H1 (cell line): Measurements from ENCODE around the gene IL24. TPM values are rescaled to one million over a fixed set of nuclear protein-coding genes. Genes with fewer than 3 reads are reported as not detected.

Experiments used
- CTCF ChIA-PET: fragments of 300-600 bp; sonication (Branson Sonifier 250); formaldehyde crosslinking; loops from one replicate; lab custom pipeline; 2021; ENCODE audit not compliant: partially characterized antibody; lab: Charles Lee
- POLR2A ChIA-PET: fragments of 300-600 bp; sonication (Branson Sonifier 250); formaldehyde crosslinking; loops from one replicate; lab custom pipeline; 2021; ENCODE audit warnings: inconsistent platforms; ENCODE audit not compliant: partially characterized antibody; lab: Charles Lee
- DNase-seq, 2 experiments: peaks; one replicate each; pipeline versions ENCODE4 v3.0.0 to v3.0.0-alpha.2; 2010 to 2022; ENCODE audit warnings: low spot score in 2 of 2, low read depth in 1 of 2, mixed read lengths in 1 of 2
- FAIRE-seq: peaks from 2 replicates; lab custom pipeline; 2011; peaks lifted over from hg19 to GRCh38; lab: Jason Lieb, UNC
- H2AFZ ChIP-seq: 2 replicates; pipeline ENCODE4 v1.8.1; 2012; ENCODE audit warnings: low read length, inconsistent platforms
- H2AK5ac ChIP-seq: 2 replicates; pipeline ENCODE4 v1.6.1; 2013; ENCODE audit warnings: low read depth, low read length
- H2BK120ac ChIP-seq: replicated peaks from 2 replicates; pipeline ENCODE3; 2013; ENCODE audit warnings: low read depth, low read length, inconsistent platforms
- H2BK12ac ChIP-seq: 2 replicates; pipeline ENCODE4 v1.6.1; 2013; ENCODE audit warnings: low read depth, low read length
- H2BK15ac ChIP-seq: 2 replicates; pipeline ENCODE4 v1.6.1; 2013; ENCODE audit warnings: low read length
- H2BK20ac ChIP-seq: 2 replicates; pipeline ENCODE4 v1.6.1; 2013; ENCODE audit warnings: low read length
- H2BK5ac ChIP-seq: 2 replicates; pipeline ENCODE4 v1.6.1; 2013; ENCODE audit warnings: low read depth, low read length
- H3K14ac ChIP-seq: 2 replicates; pipeline ENCODE4 v1.6.1; 2013; ENCODE audit warnings: inconsistent platforms; ENCODE audit not compliant: insufficient read length
- H3K18ac ChIP-seq: 2 replicates; pipeline ENCODE4 v1.6.1; 2013; ENCODE audit warnings: low read length; ENCODE audit errors: extremely low read depth
- H3K23ac ChIP-seq: 2 replicates; pipeline ENCODE4 v1.6.1; 2013; ENCODE audit warnings: inconsistent platforms; ENCODE audit not compliant: insufficient read length
- H3K23me2 ChIP-seq: 2 replicates; pipeline ENCODE4 v1.6.1; 2013; ENCODE audit warnings: low read depth, low read length
- H3K27ac ChIP-seq: 2 replicates; pipeline ENCODE4 v1.6.1; 2011; ENCODE audit warnings: low read depth, low read length, inconsistent platforms
- H3K27me3 ChIP-seq, 4 experiments: replicated peaks in 1 of 4; 1 replicate in 1 of 4; 2 replicates in 3 of 4; pipeline versions ENCODE4 v1.6.1 to v1.8.1; 2011 to 2013; ENCODE audit warnings: low read length in 3 of 4, mild to moderate bottlenecking in 3 of 4, inconsistent platforms in 2 of 4, mixed read lengths in 2 of 4, moderate library complexity in 1 of 4; ENCODE audit not compliant: control insufficient read depth in 3 of 4, insufficient read depth in 3 of 4; ENCODE audit errors: extremely low read depth in 1 of 4
- H3K36me3 ChIP-seq, 4 experiments: 2 replicates each; pipeline versions ENCODE4 v1.6.1 to v1.8.1; 2011 to 2013; ENCODE audit warnings: mild to moderate bottlenecking in 4 of 4, low read length in 3 of 4, moderate library complexity in 2 of 4, control low read depth in 1 of 4, inconsistent platforms in 1 of 4; ENCODE audit not compliant: insufficient read depth in 4 of 4, control insufficient read depth in 2 of 4
- H3K4ac ChIP-seq: replicated peaks from 2 replicates; pipeline ENCODE3; 2013; ENCODE audit warnings: low read length, low read depth, mixed read lengths, inconsistent platforms; ENCODE audit not compliant: insufficient read length
- H3K4me1 ChIP-seq, 4 experiments: replicated peaks in 1 of 4; 1 replicate in 1 of 4; 2 replicates in 3 of 4; pipeline versions ENCODE4 v1.6.1 to v1.8.1; 2011 to 2013; ENCODE audit warnings: low read length in 3 of 4, inconsistent platforms in 2 of 4, mixed read lengths in 1 of 4; ENCODE audit not compliant: insufficient read depth in 4 of 4, control insufficient read depth in 3 of 4
- H3K4me2 ChIP-seq, 2 experiments: 2 replicates each; pipeline versions ENCODE4 v1.6.1 to v1.8.1; 2011 to 2013; ENCODE audit warnings: low read depth in 2 of 2, low read length in 2 of 2, control low read depth in 1 of 2, inconsistent platforms in 1 of 2, mild to moderate bottlenecking in 1 of 2; ENCODE audit not compliant: insufficient read depth in 1 of 2
- H3K4me3 ChIP-seq, 4 experiments: fragments of 200-600, 300-600 bp in 1 of 4; sonication (generic), shearing (Covaris generic), sonication (Bioruptor Twin) in 1 of 4; 2 replicates each; pipeline versions ENCODE4 v1.5.1 to v1.8.1; 2011 to 2016; ENCODE audit warnings: low read length in 4 of 4, low read depth in 3 of 4, control low read depth in 2 of 4, inconsistent platforms in 2 of 4, mild to moderate bottlenecking in 2 of 4, mixed read lengths in 1 of 4, moderate library complexity in 1 of 4; ENCODE audit not compliant: insufficient read depth in 2 of 4; ENCODE audit errors: extremely low read depth in 1 of 4
- H3K56ac ChIP-seq: replicated peaks from 2 replicates; pipeline ENCODE3; 2013; ENCODE audit warnings: low read depth, mild to moderate bottlenecking, mixed read lengths, low read length, inconsistent platforms; ENCODE audit not compliant: insufficient read length
- H3K79me1 ChIP-seq: 2 replicates; pipeline ENCODE4 v1.6.1; 2013; ENCODE audit warnings: low read depth, low read length, control low read depth
- H3K79me2 ChIP-seq, 2 experiments: 2 replicates each; pipeline versions ENCODE4 v1.6.1 to v1.8.1; 2012 to 2013; ENCODE audit warnings: low read length in 2 of 2, mild to moderate bottlenecking in 2 of 2, inconsistent platforms in 1 of 2; ENCODE audit not compliant: insufficient read depth in 2 of 2, control insufficient read depth in 1 of 2
- H3K9ac ChIP-seq, 4 experiments: replicated peaks in 1 of 4; 1 replicate in 1 of 4; 2 replicates in 3 of 4; pipeline versions ENCODE4 v1.6.1 to v1.8.1; 2011 to 2013; ENCODE audit warnings: low read depth in 3 of 4, low read length in 3 of 4, control low read depth in 2 of 4, mild to moderate bottlenecking in 2 of 4, moderate library complexity in 2 of 4, inconsistent platforms in 1 of 4; ENCODE audit errors: extremely low read depth in 1 of 4
- H3K9me3 ChIP-seq, 2 experiments: 2 replicates each; pipeline versions ENCODE4 v1.6.1 to v1.8.1; 2012 to 2013; ENCODE audit warnings: mild to moderate bottlenecking in 2 of 2, moderate library complexity in 2 of 2, control low read depth in 1 of 2, inconsistent platforms in 1 of 2, low read depth in 1 of 2, low read length in 1 of 2, mixed read lengths in 1 of 2; ENCODE audit not compliant: insufficient read depth in 2 of 2
- H4K20me1 ChIP-seq, 2 experiments: replicated peaks in 1 of 2; 2 replicates each; pipeline versions ENCODE3 to v1.8.1; 2011 to 2013; ENCODE audit warnings: inconsistent platforms in 2 of 2, low read length in 2 of 2, mild to moderate bottlenecking in 1 of 2; ENCODE audit not compliant: insufficient read depth in 2 of 2, control insufficient read depth in 1 of 2
- H4K5ac ChIP-seq: 2 replicates; pipeline ENCODE4 v1.6.1; 2013; ENCODE audit warnings: low read length, low read depth, mixed read lengths, inconsistent platforms; ENCODE audit not compliant: insufficient read length
- H4K8ac ChIP-seq: 2 replicates; pipeline ENCODE4 v1.8.0; 2013; ENCODE audit warnings: mild to moderate bottlenecking, moderate library complexity, low read length, inconsistent platforms; ENCODE audit not compliant: insufficient read depth; ENCODE audit errors: extremely low read depth
- H4K91ac ChIP-seq: replicated peaks from 2 replicates; pipeline ENCODE3; 2013; ENCODE audit warnings: low read length, mixed read lengths, inconsistent platforms; ENCODE audit not compliant: insufficient read length
- BCL11A ChIP-seq, 2 experiments: IDR thresholded peaks; one replicate each; pipeline ENCODE4 v1.6.1; 2011; ENCODE audit warnings: low read depth in 2 of 2, low read length in 2 of 2, mild to moderate bottlenecking in 2 of 2
- EP300 ChIP-seq, 2 experiments: IDR thresholded peaks; 1 replicate in 1 of 2; 2 replicates in 1 of 2; pipeline ENCODE4 v1.6.1; 2011 to 2012; ENCODE audit warnings: low read depth in 2 of 2, low read length in 2 of 2, mild to moderate bottlenecking in 2 of 2, borderline replicate concordance in 1 of 2, inconsistent platforms in 1 of 2, moderate library complexity in 1 of 2
- GTF2F1 ChIP-seq: IDR thresholded peaks from 2 replicates; pipeline ENCODE4 v1.6.1; 2012; ENCODE audit warnings: low read depth, low read length, improper control_type of control experiment, borderline replicate concordance
- NANOG ChIP-seq: IDR thresholded peaks from 2 replicates; pipeline ENCODE4 v1.6.1; 2011; ENCODE audit warnings: low read length, low read depth, mild to moderate bottlenecking, inconsistent platforms; ENCODE audit not compliant: insufficient read depth, poor library complexity, severe bottlenecking
- WGBS, 2 experiments: shearing (Covaris generic) in 1 of 2; methylation state at CpG; one replicate each; pipeline versions ENCODE4 v1.1.6 to v1.1.7; 2013 to 2015; ENCODE audit warnings: low lambda C conversion rate in 2 of 2, mixed read lengths in 2 of 2, inconsistent platforms in 1 of 2, low coverage in 1 of 2, missing lambda C conversion rate in 1 of 2; ENCODE audit not compliant: insufficient replicate concordance in 2 of 2, insufficient coverage in 1 of 2, insufficient read length in 1 of 2; ENCODE audit errors: extremely low coverage in 1 of 2, missing lambda C conversion rate in 1 of 2; 5-methylcytosine and 5-hydroxymethylcytosine counted together
- polyA plus RNA-seq, 7 experiments: library from polyadenylated mRNA; depleted of rRNA in 3 of 7; stranded (reverse) in 5 of 7; unstranded in 2 of 7; fragments of >200 nt in 5 of 7; fragments of 200-250 nt in 2 of 7; gene quantifications; 1 replicate in 5 of 7; 2 replicates in 1 of 7; 4 replicates in 1 of 7; pipeline versions ENCODE4 v1.2.1 to v1.2.3, GENCODE V29; 2011 to 2013; ENCODE audit warnings: missing spikeins in 2 of 7, mixed read lengths in 2 of 7
- total RNA-seq: library from RNA; stranded (reverse); fragmentation: NEBNext Ultra II Directional; extraction: Animal tissue kit (Norgen Biotek cat#: 25700); gene quantifications from 2 replicates; pipeline ENCODE4 v1.2.1, GENCODE V29; 2021

Gene IL24
- total and polyA plus RNA-seq, 2 of the 8 experiments (the other 6 are each of a cell fraction or from before 2014, with no cell fraction given) = not detected

DNA sequence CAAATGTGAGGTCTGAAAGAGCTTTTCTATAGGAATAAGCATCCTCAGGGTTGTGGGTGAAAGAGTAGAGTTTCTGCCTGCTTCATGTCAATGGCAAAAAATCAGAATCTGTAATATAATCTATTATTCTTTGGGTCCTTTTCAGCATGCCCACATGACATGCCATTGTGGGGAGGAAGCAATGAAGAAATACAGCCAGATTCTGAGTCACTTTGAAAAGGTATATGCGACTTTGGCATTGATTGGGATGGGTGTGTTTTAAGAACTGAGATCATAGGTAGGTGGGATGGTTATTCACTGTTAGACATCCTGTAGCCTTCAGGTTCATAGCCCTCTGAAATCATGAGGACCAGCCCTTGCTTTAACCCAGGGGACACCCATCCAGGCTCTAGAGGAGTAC, 30.0 kb upstream of the IL24 start:
- Histone ChIP-seq H3K36me3 (no peaks in the 10 kb centered on the region), H3K4ac (no peak overlapping the region), H2BK120ac (no peak overlapping the region), H3K79me1 (no peaks in the 10 kb centered on the region), H2BK15ac (no peak overlapping the region), H2BK12ac (no peak overlapping the region), H3K23me2 (no peaks in the 10 kb centered on the region), H3K27ac (no peak overlapping the region), H2BK20ac (no peak overlapping the region), H3K9me3 (no peaks in the 10 kb centered on the region), H2AK5ac (no peak overlapping the region), H2AFZ (no peak overlapping the region), H3K4me1 (no peaks in the 10 kb centered on the region), H4K91ac (no peak overlapping the region), H3K27me3 (peaks cover 0 to 2% (median 0%) of the 10 kb centered on the region in 4 experiments; a peak in 1 of 7 replicates), H4K5ac (no peak overlapping the region), H3K4me3 (no peak overlapping the region), H4K20me1 (no peaks in the 10 kb centered on the region), H3K18ac (no peak overlapping the region), H4K8ac (no peak overlapping the region), H3K56ac (no peak overlapping the region), H3K4me2 (no peak overlapping the region), H3K23ac (no peak overlapping the region), H3K79me2 (no peaks in the 10 kb centered on the region), H3K9ac (no peak overlapping the region), H3K14ac (no peak overlapping the region), H2BK5ac (no peak overlapping the region)
- ChIA-PET POLR2A (no interaction called here), CTCF (interaction anchor here (0.9 to 5.7 kb wide), 12 partner anchors 8 to 136 kb away, joined by 3 to 49 read pairs (median 7); no protein-coding TSS in a partner anchor)
- WGBS, 2 experiments = 82% methylated on average over 1 of the region's 1 CpG; no CpG with 5 or more reads in 1 of the 2 experiments
- DNase-seq (no peak), FAIRE-seq (no peak)
- TF ChIP-seq GTF2F1 = no peak
- TF ChIP-seq NANOG = no peak
- no peak for TF ChIP-seq EP300 (IDR thresholded peaks at IDR 0.05; ENCODE audit: borderline replicate concordance in 1 of 2, low read depth in 2 of 2, low read length in 2 of 2)
- TF ChIP-seq BCL11A (IDR thresholded peaks at IDR 0.05; ENCODE audit: low read depth in 2 of 2, low read length in 2 of 2) = no peak
